ENCODE data around the gene IDH1. TPM values are rescaled to one million over a fixed set of nuclear protein-coding genes. Genes with fewer than 3 reads are reported as not detected.
"Not testable (repeated sequence)": the region's sequence is repeated elsewhere in the genome, so short reads cannot be mapped to it uniquely, and the experiment has no call there.

IDH1 gene
- total RNA-seq, 4 donors from 2014 or later: 22.0 to 28.0 (median 24.8) TPM

DNA sequence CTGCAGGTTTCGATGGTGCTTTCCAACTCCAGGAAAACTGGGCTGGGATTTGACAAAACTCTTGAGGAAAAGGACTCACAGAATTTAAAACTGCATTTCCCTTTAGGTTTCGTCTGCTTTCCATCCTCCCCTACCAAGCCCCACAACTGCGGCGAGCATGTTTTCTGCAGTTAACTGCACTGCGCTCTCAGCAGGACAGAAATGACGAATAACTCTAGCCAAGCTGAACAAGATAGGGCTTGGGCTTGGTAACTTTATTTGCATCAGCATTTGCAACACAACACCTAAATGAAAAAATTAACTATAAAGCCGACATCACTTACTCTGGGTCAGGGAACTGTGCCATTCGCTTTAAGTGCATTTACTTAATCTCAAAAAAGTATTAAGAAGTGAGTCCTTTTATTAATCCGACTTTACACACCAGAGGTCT lies 10.5 kb upstream of the IDH1 start:
- no peaks in the 10 kb centered on the region for H3K9me3 ChIP-seq
- intact Hi-C loops (cut with DNase I): no loop called here
- DNase-seq (ENCODE audit: extremely low spot score): no peak
- H3K4me1 ChIP-seq: peaks cover 36 to 41% (median 40%) of the 10 kb centered on the region in 4 donors
- no peaks in the 10 kb centered on the region for H3K27me3 ChIP-seq
- WGBS: 6% methylated on average over 9 of the region's 9 CpGs
- peak overlapping the region; percentile 84 to 93 (median 86) for H3K4me3 ChIP-seq
- H3K36me3 ChIP-seq: no peaks in the 10 kb centered on the region
- H3K27ac ChIP-seq (replicated peaks in 1 of 4): peak overlapping the region; percentile 92 to 97 (median 96)
- TF ChIP-seq POLR2A (IDR thresholded peaks at IDR 0.05; ENCODE audit: low read depth): no peak
- no peak for TF ChIP-seq POLR2AphosphoS5 (IDR thresholded peaks at IDR 0.05)
- no peak for TF ChIP-seq EP300 (IDR thresholded peaks at IDR 0.05)
- no peak for TF ChIP-seq CTCF (IDR thresholded peaks at IDR 0.05)

DNA sequence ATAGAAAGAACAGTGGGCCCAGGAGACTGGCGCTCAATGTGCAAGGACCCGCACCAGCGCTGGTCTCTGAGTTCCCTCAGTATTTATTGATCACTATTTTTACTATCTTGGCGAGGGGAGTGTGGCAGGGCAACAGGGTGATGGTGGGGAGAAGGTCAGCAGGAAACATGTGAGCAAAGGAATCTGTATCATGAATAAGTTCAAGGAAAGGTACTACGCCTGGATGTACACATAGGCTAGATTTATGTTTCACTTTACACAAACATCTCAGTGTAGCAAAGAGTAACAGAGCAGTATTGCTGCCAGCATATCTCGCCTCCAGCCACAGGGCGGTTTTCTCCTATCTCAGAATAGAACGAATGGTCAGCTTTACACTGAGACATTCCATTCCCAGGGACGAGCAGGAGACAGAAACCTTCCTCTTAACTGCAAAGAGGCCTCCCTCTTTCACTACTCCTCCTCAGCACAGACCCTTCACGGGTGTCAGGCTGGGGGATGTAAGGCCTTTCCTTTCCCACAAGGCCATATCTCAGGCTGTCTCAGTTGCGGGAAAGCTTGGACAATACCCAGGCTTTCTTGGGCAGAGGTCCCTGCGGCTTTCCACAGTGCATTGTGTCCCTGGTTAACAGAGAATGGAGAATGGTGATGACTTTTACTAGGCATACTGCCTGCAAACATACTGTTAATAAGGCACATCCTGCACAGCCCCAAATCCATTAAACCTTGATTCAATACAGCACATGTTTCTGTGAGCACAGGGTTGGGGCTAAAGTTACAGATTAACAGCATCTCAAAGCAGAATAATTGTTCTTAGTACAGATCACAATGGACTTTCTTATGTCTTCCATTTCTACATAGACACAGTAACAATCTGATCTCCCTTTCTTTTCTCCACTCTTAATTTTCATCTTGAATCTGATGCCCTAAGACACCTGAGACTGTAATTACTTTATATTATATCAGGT lies 2.3 kb upstream of the IDH1 start:
- H3K4me3 ChIP-seq; H3K9me3 ChIP-seq; H3K27me3 ChIP-seq; H3K36me3 ChIP-seq; DNase-seq (ENCODE audit: extremely low spot score): not testable (repeated sequence)
- Histone ChIP-seq H3K27ac (replicated peaks in 1 of 4) (peak overlapping the region in 1 of 4 donors; percentile 42), H3K4me1 (peaks cover 17 to 30% (median 24%) of the 10 kb centered on the region in 4 donors)
- 63% methylated on average over 12 of the region's 12 CpGs for WGBS
- intact Hi-C loops (cut with DNase I): loop anchor here (10.0 kb wide), 1 partner anchor 632 kb away; the partner anchor contains the start of gene METTL21A

DNA sequence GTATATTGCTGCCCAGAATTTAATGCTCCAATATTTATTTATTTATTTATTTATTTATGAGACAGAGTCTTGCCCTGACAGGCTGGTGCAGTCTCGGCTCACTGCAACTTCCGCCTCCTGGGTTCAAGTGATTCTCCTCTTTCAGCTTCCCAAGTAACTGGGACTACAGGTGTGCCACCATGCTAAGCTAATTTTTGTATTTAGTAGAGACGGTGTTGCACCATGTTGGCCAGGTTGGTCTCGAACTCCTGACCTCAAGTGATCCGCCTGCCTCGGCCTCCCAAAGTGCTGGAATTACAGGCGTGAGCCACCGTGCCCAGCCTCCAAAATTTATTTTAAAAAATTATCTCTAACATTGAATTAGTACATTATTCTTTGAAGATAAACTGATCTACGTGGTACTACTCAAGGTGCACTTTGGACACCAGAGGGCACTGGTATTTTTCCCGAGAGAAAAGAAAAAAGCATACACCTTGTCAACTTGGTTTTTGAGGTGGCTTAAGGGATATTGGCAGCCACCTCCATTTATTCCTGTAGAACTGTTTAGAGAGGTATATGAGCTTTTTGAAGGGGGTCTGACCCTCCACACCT lies 1.4 kb upstream of the IDH1 start:
- Histone ChIP-seq H3K36me3 (peaks cover 0 to 10% (median 4%) of the 10 kb centered on the region in 4 donors), H3K27ac (replicated peaks in 1 of 4) (peak overlapping the region in 1 of 4 donors; percentile 42), H3K4me1 (peaks cover 18 to 36% (median 24%) of the 10 kb centered on the region in 4 donors), H3K9me3 (no peaks in the 10 kb centered on the region), H3K27me3 (no peaks in the 10 kb centered on the region), H3K4me3 (no peak overlapping the region)
- intact Hi-C loops (cut with DNase I): loop anchor here (10.0 kb wide), 1 partner anchor 631 kb away; the partner anchor contains the start of gene METTL21A
- 80% methylated on average over 10 of the region's 10 CpGs for WGBS
- TF ChIP-seq POLR2AphosphoS5 (IDR thresholded peaks at IDR 0.05) (no peak), POLR2A (IDR thresholded peaks at IDR 0.05; ENCODE audit: low read depth) (no peak), CTCF (IDR thresholded peaks at IDR 0.05) (no peak), EP300 (IDR thresholded peaks at IDR 0.05) (no peak)
- no peak for DNase-seq (ENCODE audit: extremely low spot score)

GRCh38 chr2:208255557-208256106 lies 761 bp upstream of the IDH1 start:
- H3K9me3 ChIP-seq: no peaks in the 10 kb centered on the region
- H3K27me3 ChIP-seq: no peaks in the 10 kb centered on the region
- peak overlapping the region; percentile 73 to 88 (median 82) for H3K4me3 ChIP-seq
- H3K27ac ChIP-seq (replicated peaks in 1 of 4): peak overlapping the region; percentile 75 to 90 (median 84)
- intact Hi-C loops (cut with DNase I): loop anchor here (10.0 kb wide), 1 partner anchor 631 kb away; the partner anchor contains the start of gene METTL21A
- TF ChIP-seq POLR2A (IDR thresholded peaks at IDR 0.05; ENCODE audit: low read depth) (no peak), EP300 (IDR thresholded peaks at IDR 0.05) (no peak), POLR2AphosphoS5 (IDR thresholded peaks at IDR 0.05) (no peak), CTCF (IDR thresholded peaks at IDR 0.05) (no peak)
- H3K36me3 ChIP-seq: peaks cover 0 to 15% (median 8%) of the 10 kb centered on the region in 4 donors
- 69% methylated on average over 8 of the region's 13 CpGs for WGBS
- no peak for DNase-seq (ENCODE audit: extremely low spot score)
- H3K4me1 ChIP-seq: peaks cover 18 to 36% (median 24%) of the 10 kb centered on the region in 4 donors
